ENCODE measurements around the gene TRAPPC1. TPM values are rescaled to one million over a fixed set of nuclear protein-coding genes. Genes with fewer than 3 reads are reported as not detected.

The TRAPPC1 gene
- total RNA-seq, 1 donor from 2014 or later: 28.6 TPM

DNA sequence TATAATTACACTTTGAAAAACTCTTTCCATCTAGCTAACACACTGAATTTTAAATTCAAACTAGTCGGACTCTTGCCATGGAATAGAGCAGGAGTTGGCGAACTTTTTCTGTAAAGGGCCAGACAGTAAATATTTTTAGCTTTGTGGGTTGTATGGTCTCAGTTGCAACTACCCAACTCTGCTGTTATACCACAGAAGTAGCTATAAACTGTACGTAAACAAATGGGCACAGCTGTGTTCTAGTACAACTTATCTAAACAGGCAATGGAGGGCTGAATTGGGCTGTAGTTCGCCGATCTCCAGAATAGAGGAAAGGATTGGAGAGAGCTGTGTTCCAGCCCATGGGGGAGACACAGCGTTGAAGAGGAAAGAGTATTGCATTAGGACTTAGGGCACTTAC lies 9.0 kb upstream of the TRAPPC1 start:
- peak; percentile 23 for DNase-seq (ENCODE audit: low read depth)

DNA sequence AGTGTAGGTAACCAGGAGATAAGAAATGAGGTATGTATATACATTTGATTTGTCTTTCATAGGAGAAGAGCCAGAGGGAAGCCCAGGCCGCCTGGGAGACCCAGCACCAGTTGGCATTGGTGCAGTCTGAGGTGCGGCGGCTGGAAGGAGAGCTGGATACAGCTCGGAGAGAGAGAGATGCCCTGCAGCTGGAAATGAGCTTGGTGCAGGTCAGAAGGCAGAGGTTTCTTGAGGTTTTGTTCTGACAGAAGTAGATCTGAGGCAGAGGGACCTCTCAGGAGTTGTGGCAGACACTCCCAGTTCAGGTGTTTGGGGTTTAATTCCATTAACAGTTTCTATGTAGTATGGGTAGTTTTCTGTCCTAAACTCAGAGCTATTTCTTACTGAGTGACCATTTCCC lies 8.3 kb upstream of the TRAPPC1 start:
- DNase-seq (ENCODE audit: low read depth): no peak

DNA sequence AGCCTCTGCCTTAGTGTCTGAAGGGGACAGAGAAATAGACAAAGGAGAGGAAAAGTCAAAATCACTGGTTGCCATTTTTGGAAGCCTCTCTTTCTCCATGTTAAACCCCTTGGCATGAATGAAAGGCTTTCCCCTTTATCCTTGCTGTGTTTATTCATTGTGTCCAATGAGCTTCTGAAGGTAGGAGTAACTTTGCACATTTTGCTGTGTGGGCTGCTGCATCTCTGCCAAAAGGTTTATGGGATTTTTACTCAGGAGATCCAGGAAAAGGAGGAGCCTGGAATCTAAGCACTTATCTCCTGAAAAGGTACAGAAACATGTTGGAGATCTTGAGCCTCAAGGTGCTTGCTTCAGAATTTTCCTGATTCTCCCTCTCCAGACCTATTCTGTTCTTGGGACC lies 4.1 kb upstream of the TRAPPC1 start:
- no peak for DNase-seq (ENCODE audit: low read depth)

DNA sequence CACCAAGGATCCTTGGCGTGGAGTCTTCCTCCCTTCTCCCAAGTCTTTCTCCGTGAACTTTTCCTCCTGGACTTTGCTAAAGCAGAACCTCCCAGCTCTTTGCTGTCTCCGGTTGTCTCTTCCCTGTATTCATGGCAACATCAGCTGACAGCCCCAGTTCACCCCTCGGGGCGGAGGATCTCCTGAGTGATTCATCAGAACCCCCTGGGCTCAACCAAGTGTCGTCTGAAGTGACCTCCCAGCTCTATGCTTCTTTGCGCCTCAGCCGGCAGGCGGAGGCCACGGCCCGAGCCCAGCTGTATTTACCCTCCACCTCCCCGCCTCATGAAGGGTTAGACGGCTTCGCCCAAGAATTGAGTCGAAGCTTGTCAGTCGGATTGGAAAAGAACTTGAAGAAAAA lies 1.2 kb upstream of the TRAPPC1 start:
- DNase-seq (ENCODE audit: low read depth): peak; percentile 72

DNA sequence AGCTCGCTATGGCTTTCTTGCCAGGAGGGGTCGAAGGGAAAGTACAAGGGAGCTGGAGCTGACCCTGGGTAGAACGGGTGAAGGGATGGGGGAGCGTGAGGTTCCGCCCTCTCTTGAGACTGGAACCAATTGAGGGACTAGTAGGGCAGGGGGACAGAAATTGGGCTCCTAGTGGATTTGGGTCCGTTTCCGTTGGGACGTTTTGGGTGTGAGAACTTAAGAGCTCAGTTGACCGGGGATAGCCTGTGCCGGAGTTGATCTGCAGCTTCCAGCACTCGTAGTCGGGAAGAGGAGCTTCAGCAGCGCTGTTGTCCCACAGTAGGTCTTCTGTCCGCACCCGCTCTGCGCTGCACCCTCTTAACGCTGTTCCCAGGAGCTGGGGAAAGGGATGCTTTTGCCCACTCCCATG lies 741 bp upstream of the TRAPPC1 start:
- DNase-seq (ENCODE audit: low read depth): peak; percentile 40

DNA sequence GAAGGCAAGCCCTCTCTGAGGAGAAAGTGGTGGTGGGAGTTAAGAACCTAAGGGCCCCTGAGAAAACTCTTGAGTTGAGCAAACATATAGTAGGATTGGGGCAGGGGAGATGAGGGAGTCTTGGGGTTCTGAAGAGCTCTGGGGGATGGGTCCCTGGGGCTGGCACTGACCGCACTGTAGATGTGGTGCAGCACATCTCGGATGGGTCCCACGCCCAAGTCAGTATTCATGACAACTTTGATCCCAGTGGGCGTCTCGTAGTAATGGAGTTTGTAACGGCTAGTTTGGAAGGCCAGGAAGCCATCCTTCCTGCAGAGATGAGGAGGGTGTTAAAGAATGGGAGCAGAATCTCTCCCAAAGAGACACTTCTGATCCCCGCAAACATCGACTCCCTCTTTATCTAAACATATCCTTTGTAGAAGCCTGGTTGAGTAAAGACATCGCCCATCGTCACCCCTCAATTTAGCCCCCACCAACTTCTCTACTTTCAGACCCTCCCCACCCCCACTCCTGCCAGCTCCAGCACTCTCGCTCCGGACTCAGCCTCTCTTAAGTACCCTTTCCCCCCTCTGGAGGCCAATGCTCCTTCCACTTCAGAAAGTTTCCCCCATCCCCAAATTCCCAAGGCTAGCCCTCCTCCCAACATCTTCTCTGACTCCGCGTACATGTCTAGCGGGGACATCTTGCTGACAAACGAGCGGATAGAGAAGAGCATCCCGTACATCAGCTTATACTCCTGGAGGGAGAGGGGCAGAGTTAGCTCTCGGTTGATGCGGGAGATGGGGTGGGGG lies 710 bp downstream of the TRAPPC1 start:
- no peak for DNase-seq (ENCODE audit: low read depth)

DNA sequence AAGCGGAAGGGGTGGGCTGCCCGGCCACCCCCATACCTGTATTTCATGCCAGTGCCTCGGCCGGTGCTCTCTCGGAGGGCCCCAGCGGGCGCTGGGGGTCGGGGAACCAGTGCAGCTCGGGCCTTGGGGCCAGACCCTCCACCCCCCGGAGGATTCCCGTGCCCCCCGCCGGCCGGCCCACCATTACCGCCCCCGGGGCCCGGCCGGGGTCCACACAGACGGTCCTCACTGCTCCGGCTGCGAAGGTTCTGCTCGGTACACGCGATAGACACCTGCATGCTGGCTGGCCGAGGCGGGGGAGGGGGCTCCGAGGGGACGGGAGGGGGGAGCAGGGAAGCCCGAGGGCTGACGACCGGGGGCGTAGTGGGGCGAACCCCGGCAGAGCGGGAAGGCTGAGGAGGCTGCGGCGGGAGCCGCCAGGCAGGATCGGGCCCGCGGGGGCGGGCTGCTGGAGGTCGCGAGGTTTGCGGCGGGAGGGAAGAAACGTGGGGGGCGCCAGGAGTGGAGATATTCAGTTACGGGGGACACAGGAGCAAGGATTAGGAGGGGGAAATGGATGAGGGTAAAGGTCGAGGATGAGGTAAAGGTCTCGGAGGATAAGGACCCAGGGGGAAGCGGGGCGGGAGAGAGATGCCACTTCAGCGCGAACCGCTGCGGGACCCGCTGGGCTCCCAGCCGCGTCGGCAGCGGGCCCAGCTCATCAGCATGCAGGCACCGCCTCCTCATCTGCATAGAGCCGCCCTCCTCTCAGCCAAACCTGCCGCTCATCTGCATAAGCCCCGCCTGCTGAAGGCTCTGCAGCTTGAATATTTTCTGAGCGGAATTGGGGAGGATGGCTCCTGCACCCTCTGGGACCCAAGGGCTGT lies 2.4 kb downstream of the TRAPPC1 start, which contains the start of gene KCNAB3:
TSS of gene KCNAB3 (minus strand) at position 699 of the 866 bp plus-strand sequence. CDS start at position 278, 421 bp downstream.
- DNase-seq (ENCODE audit: low read depth): no peak

DNA sequence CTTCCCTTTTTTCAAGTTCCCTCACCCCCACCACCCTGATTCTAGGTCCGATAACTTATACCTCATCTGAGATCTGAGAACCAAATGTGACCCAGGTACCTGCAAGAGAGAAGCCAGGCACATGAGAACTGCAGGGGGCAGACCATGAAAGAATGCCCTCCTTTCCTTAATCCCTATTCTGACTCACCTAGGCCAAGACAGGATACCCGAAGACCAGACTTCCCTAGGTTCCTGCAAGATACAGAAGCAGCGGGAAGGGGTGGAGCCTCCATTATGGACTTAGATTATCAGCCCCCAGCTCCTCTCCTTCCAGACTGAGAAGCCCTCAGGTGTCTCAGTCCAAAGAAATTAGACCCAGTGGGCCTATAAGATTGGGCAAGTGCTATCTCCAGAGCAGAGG lies 4.2 kb downstream of the TRAPPC1 start:
- no peak for DNase-seq (ENCODE audit: low read depth)

DNA sequence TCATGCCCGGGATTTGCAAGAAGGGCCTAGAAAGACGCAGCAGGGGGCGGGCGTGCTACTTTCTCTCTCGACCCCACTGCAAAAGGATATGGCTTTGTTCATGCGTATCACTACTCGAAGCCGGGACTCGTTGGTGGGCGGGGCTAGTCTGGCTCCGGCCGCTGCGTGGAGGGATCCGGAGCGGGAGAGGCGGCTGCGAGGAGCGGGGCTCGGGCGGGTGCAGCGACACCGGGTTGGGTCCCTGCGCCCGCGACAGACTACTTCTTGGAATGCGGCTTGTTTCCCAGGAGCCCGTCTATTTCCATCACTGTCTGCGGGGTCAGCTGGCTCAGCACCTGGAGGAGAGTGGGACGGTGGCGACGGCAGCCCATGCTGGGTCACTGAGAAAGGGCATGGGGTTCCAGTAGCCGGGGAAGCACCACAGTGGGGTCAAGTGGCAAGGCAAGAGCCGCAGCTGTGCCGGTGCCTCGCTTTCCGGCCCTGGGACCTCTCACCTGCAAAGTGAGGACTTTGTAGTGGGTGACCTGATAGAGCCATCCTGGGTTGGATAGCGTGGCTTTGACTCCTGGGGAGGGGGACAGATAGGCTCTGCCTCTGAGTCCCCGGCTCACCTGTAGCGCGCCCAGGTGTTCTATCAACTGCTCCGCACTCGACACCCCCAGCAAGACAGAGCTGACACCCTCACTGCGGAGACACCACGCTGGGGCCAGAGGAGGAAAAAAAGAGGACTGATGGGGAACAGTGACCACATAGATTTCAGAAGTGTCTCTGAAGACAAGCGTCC lies 8.7 kb downstream of the TRAPPC1 start:
- no peak for DNase-seq (ENCODE audit: low read depth)

DNA sequence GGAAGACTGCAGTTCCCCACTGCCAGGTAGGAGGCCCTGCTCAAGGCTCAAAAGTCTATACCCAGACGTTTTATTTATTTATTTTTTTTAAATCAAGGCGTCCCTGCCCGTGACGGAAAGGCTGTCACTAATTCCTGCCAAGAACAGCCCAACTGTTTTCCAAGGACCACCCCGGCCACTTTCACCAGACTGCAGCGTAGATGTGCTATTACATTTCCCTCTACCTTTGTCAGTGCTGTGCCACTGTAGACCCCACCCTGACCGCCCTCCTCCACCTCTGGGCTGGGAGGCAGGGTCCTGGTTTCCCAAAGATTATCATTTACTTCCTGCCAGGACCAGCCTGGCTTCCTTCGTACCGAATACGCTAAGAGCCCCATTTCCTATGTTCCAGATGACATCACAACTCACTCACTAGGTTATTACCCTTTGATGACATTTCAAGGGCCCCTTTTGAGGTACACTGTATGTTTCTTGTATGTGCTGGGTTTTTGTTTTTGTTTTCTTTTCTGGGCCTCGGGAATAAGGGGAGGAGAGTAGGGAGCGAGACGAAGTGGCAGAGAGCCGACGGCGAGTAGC lies 9.4 kb downstream of the TRAPPC1 start:
- no peak for DNase-seq (ENCODE audit: low read depth)

DNA sequence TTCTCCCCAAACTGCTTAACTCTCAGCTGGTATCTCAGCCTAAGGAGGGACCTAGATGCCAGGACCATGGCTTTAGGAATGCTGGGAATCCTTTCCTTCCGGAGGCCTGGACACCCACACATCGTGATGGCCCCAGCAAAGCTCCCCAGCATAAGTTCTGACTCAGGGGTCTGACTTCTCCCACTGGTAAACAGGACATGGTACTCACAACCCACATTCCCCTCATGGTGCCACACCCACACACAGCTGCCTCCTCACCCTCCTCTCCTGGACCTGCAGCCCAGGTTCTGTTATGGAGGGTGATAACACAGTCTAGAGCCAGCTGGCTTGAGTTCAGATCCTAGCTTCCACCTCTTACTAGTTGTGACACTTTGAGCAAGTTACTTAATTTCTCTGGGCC lies 14.9 kb downstream of the TRAPPC1 start:
- DNase-seq (ENCODE audit: low read depth): peak; percentile 77

DNA sequence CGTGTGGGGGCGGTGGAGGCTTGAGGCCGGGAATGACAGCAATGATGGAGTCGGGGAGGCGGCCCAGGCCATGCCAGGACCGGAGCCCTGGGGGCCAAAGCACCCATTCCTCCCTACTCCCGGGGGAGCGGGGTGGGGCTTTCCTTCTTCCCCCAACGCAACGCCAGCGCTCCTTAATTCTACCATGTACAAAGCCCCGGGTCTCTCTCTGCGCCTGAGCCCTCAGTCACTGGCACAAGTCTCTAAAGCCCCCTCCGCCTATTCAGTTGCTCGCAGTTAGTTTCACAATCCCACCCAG lies 15.4 kb downstream of the TRAPPC1 start:
- DNase-seq (ENCODE audit: low read depth): no peak

DNA sequence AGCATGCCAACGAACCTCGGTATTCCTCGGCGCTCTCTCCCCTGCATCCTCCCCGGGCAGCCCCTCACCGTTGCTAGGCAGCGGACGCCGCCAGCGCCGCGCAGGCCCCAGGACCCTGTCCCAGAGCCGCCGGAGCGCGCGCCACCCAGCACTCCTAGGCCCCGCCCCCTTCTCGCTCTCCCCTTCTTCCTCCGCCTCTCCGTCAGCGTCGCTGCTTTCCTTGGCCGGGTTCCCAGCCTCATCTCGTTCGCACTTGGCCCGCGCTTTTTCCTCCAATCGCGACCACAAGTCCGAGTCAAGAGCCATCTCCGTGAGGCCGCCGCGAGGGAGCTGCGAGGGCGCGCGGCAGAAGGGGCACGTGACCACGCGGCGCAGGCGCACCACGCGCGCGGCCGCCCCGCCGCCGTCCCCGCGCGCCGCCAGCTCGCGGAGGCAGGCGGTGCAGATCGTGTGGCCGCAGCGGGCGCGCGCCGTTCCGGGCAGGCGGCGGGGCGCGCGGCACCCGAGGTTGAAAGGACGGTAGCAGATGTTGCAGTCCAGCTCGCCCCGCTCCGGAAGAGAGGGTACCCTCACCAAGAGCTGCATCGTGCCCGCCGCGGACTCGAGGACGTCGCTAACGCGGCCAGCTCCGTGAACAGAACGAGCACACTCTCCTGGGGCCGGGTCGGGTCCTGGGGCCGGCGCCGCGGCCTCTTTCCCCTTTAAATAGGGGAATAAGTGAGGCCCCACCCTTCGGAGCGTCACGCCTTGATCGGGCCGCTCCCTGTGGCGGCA lies 15.9 kb downstream of the TRAPPC1 start, which contains the start of gene RNF227:
TSS of gene RNF227 (minus strand) at position 679 of the 774 bp plus-strand sequence. CDS start at position 585, 94 bp downstream.
- DNase-seq (ENCODE audit: low read depth): peak; percentile 93

DNA sequence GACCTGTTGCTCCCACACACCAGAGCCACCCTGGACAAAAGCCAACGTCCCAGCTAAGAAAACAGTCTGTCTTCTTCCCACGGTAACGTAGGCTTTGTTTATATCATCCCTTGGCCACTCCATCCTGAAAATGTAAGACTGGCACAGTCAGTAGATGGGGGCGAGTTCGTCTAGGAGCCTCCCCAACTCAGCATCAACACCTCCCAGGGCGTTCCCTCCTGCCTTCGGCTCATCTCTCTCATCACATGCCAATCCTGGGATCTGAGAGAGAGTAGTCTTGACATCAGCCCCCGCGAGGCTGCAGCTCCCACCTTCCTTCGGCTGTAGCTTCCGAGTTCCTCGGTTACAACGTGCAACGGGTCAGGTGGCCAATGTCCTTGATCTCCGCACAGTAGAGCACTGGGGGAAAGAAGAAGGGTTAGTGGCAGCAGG lies 16.6 kb downstream of the TRAPPC1 start:
- DNase-seq (ENCODE audit: low read depth): no peak

DNA sequence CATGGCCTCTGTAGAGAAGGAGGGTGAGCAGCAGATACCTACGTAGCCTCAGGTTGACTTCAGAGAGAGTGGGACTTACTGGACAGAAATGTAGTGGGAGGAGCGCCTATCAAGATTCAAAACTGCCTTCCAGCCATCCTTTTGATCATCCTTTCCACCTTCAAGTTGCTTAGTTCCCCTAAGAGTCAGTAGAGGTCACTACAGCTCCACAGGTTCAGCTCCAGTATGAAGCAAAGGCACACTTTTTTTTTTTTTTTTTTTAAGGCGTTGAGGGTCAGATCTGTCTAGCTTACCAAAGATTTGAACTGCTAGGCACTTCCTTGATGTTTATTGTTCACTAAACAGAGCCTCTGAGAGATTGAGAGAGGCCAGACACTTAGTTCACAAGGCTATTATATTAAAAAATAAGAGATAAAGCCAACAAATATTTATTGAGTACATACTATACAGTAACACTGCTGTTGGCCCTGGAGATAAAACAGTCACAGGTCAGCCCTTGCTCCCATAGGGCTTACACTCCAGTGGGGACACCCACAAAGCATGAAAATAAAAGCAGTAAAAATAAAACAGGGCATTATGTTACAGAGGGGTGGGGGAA lies 18.7 kb downstream of the TRAPPC1 start:
- peak; percentile 70 for DNase-seq (ENCODE audit: low read depth)

DNA sequence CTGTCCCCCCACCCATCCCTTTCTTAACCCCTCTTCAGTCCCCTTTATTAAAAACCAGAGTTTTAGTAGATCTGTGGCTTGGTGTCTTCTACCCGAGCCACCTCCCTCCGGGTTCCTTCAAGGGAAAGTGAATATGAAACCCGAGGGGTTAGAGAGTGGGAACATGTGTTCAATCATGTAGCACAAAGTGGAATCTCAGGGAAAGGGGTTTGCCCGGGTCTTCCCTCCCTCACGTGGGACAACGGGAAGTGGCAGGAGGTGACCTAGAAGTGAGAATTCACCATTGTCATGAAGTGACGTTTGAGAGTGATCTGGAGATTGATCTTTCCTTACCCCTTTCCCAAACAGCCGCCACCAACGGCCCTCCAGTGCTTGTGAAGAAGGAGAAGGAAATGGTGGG lies 20.6 kb downstream of the TRAPPC1 start:
- no peak for DNase-seq (ENCODE audit: low read depth)

DNA sequence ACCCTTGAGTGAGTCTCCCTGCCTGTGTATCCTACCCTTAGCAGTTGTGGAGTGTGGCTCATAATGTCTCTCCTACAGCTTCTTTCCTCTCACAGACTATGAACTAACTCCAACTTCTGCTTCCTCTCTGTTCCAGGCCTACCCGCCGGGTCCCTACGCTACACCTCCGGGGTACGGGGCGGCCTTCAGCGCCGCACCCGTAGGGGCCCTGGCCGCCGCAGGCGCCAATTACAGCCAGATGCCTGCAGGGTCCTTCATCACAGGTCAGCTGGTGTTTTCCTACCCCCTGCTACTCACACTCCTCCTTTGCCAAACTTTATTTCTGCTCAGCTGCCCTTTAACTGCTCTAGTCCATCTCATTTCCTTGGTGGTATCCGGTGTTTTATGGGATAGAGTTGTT lies 21.0 kb downstream of the TRAPPC1 start:
- DNase-seq (ENCODE audit: low read depth): no peak

DNA sequence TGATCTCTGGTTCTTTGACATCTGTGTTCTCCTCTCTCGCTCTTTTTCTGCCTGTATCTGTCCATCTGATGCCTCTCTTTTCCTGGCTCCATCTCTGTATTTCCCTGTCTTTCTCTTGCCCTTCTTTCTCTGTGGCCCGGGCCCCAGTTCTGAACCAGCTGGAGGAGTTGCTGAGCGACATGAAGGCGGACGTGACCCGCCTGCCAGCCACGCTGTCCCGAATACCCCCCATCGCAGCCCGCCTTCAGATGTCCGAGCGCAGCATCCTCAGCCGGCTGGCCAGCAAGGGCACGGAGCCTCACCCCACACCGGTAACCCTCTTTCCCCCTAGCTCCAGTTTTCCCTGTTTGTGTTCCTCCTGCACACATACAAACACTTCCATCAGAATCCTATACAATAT lies 21.5 kb downstream of the TRAPPC1 start:
- no peak for DNase-seq (ENCODE audit: low read depth)

DNA sequence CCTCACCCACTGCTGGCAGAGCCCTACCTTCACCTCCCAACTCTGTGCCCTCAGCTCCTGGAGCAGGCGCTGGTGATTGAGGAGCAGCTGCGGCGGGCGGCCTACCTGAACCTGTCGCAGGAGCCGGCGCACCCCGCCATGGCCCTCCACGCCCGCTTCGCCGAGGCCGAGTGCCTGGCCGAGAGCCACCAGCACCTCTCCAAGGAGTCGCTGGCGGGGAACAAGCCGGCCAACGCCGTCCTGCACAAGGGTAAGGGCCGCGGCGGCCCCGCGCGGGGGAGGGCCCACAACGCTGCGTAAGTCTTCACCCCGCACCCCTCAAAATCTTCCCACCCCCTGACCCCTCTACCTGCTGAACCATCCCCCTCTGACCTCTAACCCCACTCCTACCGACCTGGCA lies 22.7 kb downstream of the TRAPPC1 start:
- no peak for DNase-seq (ENCODE audit: low read depth)
